ENCODE data around the gene MARCHF11.

MARCHF11 gene

DNA sequence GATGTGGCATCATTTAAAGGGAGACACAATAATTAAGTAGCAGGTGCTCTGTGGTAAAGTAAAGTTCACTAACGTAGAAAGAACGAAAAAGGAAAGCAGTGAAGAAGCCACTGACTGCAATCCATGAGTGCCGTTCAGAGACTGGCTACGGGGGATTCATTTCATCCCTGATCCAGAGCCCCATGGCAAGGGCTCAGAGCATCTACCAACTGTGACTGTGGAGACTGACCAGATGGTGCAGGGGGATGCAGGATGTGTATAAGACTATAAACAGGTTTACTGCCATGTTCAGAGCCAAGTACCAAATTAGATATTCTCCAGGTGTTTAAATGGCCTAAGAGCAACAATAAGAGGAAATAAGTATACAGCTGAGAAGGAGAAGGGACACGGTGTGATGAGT lies 47.7 kb downstream of the MARCHF11 start:
- no peak for DNase-seq

DNA sequence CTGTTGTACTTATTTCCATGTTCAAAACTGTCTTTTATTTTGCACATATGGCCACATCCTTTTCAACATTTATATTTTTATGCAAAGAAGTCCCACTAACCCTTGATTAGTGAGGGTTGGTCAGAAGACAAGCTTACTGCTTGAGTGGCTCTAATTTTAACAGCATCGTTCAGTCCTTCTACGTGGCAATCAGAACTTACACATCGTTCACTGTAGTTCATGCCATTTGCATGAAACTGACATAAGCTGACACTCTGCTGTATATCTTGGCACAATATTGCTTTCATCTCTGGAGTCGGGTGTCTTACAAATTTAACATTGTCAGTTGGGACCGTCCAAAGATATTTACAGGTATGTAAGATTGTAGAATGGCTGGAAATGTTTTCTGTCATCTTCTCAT lies 50.6 kb downstream of the MARCHF11 start:
- no peak for DNase-seq

DNA sequence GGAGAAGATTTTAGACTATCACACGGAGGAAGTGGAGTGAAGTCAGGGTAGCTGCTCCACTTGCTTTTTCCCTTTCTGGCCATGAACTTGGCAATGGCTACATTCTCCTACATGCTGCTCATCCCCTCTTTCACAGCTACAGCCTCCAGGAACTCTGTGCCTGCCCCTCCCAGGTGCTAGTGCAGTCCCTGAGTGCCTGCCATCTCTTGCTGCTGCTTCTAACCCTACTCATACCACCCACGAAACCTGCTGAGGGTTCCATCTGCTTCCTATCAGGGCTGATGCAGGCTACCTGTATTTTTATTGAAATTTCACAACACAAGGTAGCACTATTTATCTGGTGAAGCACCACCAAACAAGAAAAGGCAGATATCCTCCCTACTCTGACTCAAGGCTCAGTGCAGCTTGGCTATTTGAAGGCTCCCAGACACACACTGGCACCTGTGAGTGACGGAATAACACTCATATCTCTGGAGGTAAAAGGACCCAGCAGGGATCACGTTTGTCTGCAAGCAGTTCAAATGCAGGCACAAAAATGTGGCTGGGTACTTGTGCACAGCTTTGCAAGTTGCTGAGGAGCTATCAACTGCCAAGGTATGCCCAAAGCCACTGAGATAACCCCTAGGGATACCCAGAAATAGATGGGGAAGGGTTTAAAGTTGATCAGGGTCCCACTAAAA lies 51.6 kb downstream of the MARCHF11 start:
- no peak for DNase-seq

DNA sequence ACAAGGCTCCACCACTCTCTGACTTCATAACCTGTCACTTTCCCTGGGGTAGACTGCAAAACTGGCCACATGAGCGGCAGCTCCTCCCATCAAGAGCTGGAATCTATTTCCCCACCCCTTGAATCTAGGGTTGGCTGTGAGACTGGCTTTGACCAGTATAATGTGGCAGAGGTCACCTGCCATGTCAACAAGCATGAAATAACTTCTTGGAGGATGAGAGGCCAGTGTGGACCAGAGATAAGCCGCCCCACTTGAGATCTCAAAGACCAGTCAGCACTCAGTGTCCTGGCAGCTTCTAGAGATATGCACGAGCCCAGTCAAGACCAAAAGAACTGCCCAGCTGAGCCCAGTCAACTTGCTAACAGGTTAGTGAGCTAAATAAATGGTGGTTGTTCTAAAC lies 59.0 kb downstream of the MARCHF11 start:
- DNase-seq, result no peak

DNA sequence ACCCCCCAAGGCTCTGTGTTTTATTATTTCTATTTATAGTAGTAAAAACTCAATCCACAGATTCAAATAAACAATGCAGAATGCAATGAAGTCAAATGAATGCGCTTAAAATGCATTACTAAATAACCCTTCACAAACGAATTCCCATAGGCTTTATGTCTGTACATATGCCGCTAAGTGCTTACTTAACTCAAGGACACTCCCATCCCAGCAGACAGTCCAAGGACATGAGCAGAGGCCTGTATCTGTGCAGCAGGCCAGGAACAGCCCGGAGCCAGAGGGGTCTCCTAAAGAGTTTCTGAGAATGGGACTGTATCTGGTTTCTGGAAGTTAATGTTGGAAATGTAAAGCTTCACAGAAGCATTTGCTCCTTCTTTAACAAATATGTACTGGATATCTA lies 59.8 kb downstream of the MARCHF11 start:
- no peak for DNase-seq

DNA sequence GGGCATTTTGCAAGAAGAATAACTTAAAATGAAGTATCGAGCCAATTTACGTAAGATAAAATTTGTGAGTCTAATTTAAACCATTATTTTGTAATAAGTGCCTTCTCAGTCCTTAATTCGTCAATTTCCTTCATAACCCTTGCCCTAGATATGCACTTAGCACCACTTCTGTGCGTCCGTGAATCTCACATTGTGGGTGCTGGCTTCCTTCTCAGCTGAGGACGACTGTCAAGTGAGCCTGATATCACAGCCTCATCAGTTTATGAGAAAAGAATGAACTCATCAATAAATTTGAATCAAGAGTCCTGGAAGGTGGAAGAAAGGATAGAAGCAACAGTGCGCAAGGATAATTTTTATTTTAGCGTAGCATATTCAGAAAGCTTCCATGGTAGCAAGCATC lies 64.5 kb downstream of the MARCHF11 start:
- no peak for DNase-seq

DNA sequence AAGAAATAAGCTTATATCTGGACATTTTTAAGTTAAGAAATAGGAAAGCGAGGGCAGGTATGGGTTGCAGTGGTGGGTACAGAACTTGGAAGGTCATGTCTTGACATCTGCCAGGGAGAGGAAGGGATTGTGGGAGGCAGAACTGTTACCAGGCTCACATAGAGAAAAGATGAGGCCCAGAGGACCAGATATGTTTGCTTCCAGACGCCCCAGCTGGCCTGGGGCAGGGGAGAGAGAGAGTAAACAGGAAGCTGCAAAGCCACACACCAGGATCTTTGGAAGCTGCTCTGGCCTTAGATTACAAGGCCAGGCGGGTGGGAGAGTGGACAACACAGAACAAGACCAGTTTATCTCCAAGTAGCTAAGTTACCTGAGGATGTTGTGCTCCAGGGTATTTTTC lies 71.2 kb downstream of the MARCHF11 start:
- DNase-seq, result no peak

DNA sequence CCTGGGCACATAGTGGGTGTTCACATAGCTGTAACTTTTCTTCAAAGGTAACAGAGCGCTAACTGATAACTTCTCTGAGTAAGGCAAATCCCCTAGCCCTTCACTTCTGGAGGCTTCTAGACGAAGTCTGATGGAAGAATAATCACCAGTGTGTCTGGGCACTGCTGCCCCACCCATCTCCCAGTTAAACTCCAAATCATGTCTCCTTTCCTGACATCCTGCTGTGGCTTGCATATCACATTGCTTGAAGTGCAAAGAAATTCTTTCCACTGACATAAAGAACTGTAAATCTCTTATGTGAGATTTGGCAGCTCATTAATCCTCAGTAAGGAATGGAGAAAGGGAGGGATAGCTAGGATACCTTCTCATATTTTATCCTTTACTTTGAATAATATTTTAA lies 74.6 kb downstream of the MARCHF11 start:
- DNase-seq, result no peak

DNA sequence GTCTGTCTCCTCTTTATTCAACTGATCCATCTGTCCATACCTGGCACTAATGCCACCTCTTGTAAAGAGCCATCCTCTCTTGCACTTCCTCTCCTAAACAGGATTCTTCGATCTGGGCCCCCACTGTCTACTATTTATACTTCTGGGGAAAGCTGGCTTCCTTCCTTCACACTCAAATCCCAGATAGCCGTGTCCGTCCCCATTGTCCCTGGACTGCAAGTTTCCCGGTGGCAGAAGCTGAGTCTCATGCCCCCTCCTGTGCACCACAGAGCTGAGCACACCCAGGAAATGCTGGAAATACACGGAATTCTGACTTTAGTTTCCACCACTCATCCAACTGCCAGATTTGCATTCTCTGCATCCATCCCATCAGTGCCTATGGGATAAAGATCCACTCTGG lies 84.0 kb downstream of the MARCHF11 start:
- DNase-seq, result no peak

DNA sequence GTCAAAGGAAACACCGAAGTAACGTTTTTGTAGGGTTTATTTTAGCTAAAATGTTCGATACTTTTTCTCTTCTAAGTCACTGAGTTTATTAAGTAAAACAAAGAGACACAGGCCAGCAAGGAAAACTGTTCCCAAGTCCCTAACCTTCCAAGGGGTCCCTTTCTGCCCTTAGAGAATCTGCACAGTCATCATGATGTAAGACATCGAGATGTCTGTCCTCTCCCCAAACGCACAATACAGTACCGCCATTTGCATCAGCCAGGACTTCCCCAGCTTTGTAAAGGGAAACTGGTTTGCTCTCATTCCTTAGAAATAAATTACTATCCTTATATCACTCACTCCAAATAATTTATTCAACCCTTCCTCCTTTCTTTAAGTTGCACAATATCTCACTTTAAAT lies 89.3 kb downstream of the MARCHF11 start:
- DNase-seq, result no peak

DNA sequence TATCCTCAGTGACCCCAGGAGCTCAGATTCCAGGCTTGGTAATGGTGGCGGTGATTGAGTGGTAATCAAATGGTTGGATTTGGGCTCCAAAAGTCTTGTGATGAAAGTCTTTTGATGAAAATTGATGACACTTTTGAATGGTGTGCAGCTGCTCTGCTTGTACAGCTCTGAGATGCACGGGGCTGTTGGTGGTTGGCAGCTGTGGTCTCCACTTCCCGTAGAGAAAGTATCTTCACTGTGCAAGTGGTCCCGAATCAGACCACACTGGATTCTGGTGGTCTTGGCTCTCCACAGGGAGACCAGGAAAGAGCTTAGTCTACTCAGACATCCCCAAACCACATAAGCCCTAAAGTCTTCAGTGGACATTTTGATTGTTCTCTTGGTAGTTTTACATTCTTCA lies 96.6 kb downstream of the MARCHF11 start:
- no peak for DNase-seq

DNA sequence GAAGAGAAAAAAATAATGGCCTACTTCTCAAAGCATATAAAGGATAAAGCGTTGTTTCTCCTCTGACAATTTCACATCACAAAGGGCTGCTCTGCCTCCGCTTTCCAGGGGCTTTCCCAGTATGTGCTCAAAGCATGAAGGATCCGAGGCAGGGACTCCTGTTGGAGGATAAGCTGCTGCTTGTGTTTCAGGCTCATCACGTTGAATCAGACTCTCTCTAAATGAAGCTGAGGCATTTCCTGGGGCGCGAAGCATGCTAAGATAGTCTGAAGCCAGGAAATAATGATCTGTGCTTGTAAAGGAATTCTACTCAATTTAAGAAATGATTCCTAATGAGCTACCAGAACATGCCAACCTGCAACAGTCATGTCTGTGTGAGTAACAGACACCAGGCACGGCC lies 97.5 kb downstream of the MARCHF11 start:
- DNase-seq, result no peak

DNA sequence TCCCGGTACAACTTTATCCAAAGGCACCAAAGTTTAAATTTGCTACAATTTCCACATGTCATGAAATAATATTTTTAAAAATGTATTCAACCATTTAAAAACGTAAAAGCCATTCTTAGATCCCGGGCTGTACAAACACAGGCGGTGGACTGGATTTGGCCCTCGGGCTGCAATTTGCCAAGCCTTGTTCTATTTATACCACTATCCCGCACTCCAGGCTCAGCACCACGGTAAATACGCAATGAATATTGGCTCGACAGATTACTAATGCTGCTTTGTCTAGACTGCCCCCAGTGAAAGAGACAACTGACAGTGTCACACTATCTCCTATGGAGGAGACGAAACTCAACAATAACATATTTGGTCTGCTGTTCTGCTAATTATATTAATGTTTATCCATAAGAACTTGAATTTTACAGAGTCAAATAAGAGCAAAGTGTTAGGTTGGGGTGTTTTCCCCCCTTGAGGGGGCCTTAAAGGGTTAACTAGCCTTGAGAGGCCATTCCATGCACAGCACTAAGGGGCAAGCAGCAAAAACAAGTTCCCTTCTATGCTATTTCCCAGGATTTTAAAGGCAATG lies 98.1 kb downstream of the MARCHF11 start:
- DNase-seq, result no peak

DNA sequence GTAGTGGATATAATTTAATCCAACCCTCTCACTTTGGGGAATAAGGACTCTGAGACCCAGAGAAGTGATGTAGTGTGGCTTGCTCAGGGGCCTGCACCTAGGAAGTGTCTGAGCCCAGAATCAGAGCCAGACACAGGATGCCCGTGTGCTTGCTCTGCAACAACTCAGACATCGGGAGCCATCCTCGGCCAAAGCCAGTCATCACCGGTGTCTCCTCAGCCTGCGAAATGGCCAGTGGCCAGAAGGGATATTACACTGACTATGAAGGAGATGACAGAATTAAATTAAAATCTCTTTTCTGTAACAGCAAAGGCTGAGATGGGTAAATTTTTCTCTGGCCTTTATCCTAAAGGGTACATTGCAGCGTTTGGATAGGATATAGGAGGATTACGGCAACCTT lies 102.9 kb downstream of the MARCHF11 start:
- DNase-seq, result no peak

DNA sequence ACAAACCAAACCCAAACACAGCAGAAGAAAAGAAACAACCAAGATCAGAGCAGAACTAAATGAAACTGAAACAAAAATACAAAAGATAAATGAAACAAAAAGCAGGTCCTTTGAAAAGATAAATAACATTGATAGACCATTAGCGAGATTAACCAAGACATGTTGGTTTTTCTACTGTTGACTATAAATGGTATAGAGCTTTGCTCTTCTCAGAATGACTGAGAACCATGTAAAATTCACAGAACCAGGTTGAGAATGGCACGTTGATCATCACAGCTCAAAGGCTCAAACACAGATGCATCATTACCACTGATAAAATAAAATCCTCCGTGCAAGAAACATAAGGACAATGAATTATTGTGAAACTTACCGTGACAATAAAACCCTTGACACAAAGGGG lies 105.2 kb downstream of the MARCHF11 start:
- no peak for DNase-seq

DNA sequence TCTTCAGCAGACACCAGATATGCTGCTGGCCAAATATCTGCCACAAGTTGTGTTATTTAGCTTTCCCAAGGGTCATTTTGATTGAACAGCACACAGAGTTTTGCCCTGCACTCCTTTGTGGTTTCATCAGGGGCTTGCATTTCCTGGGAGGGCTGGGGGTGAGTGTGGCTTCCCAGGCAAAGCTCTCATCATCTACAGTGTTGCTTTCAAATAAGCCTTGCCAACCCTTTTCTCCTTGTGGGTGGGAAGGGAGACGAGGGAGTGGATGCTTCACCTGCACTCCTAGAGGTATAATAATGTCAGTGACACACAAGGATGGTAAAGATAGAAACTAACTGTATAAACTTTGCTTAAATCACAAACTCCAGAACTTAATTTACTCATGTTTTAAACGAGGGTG lies 107.0 kb downstream of the MARCHF11 start:
- no peak for DNase-seq

DNA sequence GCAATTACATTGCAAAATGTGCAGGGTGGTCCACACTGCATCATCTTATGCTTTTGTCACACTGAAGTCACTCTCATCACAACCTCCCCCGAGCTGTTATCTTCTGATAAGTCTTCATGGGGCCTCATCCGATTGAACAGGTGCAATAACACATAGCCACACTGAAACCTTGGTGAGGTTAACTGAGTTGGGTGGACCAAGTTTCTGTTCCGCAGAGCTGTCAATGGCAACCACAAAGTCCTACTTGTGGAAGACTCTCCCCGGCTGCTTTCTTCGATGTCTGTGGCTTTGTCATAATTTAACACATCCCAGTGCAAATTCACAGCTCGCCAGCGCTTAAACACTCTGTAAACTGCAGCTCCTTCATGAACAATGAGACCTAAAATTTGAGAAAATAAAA lies 112.2 kb downstream of the MARCHF11 start:
- DNase-seq, result no peak

DNA sequence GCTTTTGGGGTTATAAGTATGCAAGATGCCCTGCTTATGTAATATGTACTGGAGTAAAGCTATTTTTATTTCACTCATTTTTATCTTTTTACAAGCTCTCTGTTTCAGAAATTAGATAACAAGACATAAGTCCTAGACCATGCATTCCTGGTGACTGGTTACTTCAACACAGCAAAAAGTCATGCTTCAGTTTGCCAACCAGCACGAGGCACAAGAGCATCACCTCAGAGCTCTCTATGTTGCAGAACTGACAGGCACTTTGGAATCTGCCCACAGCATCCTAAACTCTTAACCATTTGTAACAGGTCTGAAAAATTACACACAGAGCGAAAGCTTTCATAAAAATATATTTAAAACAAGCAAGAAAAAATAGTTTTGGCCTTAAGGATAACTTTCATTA lies 112.8 kb downstream of the MARCHF11 start:
- no peak for DNase-seq

DNA sequence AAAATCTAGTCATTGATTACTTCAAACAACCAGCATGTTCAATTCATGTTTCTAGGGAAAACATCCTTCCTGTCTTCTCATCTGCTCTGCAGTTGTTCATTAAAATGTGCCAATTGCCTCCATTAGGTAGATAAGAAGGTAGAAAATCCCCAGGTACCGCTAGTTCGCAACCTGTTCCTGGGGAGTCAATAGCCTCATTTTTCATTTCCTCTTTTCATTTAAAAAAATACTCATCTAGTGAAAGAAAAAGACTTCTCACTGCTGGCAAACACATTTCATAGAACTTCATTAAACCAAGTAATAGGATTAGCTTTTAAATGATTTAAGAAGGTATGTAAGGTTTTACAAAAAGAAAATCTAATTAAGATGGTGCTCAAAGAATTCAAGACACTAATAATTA lies 113.3 kb downstream of the MARCHF11 start:
- DNase-seq, result no peak

DNA sequence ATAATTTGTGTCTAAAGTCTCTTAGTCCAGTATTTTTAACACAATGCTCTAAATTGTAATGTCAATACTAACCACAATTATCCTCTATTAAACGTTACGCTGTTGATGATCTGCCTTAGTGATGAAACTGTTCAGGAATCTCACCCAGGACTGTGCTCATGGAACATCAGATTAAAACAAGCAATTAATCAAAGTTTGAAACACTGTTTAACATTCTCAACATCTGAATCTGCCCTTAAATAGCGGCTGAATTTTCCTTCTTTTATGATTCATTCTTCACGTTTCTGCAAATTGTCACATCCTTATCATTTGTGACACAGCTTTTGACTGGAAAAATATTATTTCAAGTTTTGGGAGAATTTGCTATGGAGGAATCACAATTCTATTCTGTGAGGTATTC lies 113.8 kb downstream of the MARCHF11 start:
- no peak for DNase-seq

DNA sequence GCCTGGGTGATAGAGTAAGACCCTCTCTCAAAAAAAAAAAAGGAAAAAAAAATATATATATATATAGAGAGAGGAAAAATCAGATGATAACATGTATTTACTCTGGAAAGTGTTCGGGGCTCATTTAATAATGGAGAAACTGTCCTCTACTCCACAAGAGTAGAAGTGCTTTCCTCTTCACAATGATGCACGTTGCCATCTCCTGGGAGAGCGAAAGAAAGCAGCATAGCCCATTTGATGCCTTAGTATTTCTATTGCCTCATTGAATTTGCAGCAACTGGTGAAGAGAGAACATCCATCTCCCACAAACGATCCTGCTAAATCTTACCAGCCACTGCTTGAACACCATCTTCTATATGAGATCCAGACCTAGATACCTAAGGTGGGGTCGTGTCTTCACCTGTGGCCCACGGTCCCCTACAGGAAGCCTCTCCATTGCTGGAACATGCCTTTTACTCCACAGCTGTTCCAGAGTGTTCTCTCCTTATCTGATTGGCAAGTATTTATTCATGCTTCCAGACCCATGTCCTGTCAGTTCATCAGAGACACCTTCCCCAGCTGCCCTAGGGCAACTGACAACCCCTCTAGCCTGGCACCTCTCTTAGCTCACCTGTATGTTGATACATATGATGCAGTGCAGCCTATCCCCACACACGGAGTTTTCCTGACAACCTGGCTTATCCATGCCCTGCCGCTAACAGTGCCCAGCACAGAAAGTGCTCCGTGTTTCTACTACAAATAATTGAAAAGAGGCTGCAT lies 115.3 kb downstream of the MARCHF11 start:
- no peak for DNase-seq

DNA sequence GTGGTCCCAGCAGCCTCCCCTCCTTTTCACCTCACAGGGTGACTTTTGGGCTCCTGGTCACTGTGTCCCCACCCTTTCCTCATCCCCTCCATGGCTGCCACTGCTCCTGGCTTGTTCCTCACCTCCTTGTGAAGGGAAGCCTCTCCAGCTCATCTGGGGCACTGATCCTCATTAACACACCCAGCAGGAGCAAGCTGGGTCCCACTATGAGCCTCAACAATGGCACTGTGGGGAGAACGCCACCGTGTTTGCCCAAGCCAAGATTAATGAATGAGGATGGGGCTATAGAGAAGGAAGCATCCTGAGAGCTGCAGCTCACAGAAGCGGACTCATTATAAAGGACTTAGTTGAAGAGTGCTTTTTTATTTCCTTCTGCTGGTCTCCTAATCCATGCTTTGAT lies 118.4 kb downstream of the MARCHF11 start:
- DNase-seq, result no peak

DNA sequence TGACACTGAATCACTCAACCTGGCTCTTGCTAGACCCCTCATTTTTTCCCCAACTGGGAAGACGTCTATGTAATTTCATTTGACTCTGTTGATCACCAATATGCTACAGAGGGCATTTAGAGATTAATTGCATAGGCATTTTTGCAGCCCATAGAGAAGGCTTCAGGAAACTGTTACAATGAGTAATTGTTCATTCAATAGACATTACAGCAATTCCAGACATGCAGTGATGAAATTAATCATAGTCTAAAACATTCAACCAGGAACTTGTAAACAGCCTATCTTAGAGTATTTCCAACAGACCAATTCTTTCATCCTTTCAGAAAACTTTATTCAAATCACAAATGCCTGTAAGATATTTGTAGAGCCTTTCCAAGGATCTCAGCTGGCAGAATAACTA lies 122.3 kb downstream of the MARCHF11 start:
- DNase-seq, result no peak

DNA sequence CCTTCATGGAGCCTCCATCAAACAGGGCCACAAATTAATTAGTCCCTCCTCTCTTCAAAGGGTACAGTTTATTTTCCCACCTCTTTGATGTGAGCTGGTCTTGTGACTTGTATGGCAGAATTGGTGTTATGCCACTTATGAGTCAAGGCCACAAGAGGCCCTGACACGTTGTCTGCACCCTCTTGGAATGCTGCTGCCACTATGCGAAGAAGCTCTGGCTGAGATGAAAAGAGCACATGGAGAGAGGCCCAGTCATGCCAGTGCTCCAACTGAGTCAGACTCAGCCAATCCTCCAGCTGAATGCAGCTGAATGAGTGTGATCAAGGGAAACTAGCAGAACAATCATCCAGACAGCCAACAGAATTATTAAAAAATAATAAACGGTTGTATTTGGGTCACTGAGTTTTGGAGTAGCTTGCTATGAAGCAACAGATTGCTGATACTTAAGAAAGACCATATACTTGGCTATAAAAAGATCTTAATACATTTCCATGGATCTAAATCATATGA lies 128.3 kb downstream of the MARCHF11 start:
- DNase-seq, result no peak

All from C1 segment of cervical spinal cord (tissue), 14 donors.